Mesenchymal stem cell (in vitro differentiated cells and primary cell): ENCODE measurements around the gene SOX18.

Experiments used
- DNase-seq: peaks from one replicate; pipeline ENCODE4 v3.0.0-alpha.2; 2013
- H2AFZ ChIP-seq: one replicate; pipeline ENCODE4 v1.6.1; 2013; ENCODE audit warnings: low read depth, mild to moderate bottlenecking, control low read depth, inconsistent platforms, low read length, moderate library complexity
- H2AK5ac ChIP-seq: 2 replicates; pipeline ENCODE4 v1.6.1; 2013; ENCODE audit warnings: low read length, moderate library complexity, mild to moderate bottlenecking, inconsistent platforms; ENCODE audit not compliant: severe bottlenecking
- H2BK120ac ChIP-seq: one replicate; pipeline ENCODE4 v1.6.1; 2013; ENCODE audit warnings: low read depth, mild to moderate bottlenecking, inconsistent platforms, low read length, moderate library complexity
- H2BK12ac ChIP-seq, 2 experiments: one replicate each; pipeline ENCODE4 v1.6.1; 2013; ENCODE audit warnings: inconsistent platforms in 2 of 2, low read length in 2 of 2, mild to moderate bottlenecking in 2 of 2, moderate library complexity in 2 of 2, control low read depth in 1 of 2
- H2BK15ac ChIP-seq: one replicate; pipeline ENCODE4 v1.6.1; 2013; ENCODE audit warnings: mild to moderate bottlenecking, low read depth, inconsistent platforms; ENCODE audit not compliant: poor library complexity, severe bottlenecking
- H2BK5ac ChIP-seq: 2 replicates; pipeline ENCODE4 v1.6.1; 2013; ENCODE audit warnings: low read depth, mild to moderate bottlenecking, low read length, control low read depth, inconsistent platforms; ENCODE audit not compliant: poor library complexity, severe bottlenecking
- H3K14ac ChIP-seq, 2 experiments: one replicate each; pipeline ENCODE4 v1.6.1; 2013; ENCODE audit warnings: inconsistent platforms in 2 of 2, low read length in 2 of 2, control low read depth in 1 of 2, mild to moderate bottlenecking in 1 of 2, moderate library complexity in 1 of 2
- H3K18ac ChIP-seq, 2 experiments: one replicate each; pipeline ENCODE4 v1.6.1; 2013; ENCODE audit warnings: inconsistent platforms in 2 of 2, low read length in 2 of 2, control low read depth in 1 of 2, low read depth in 1 of 2, mild to moderate bottlenecking in 1 of 2
- H3K23ac ChIP-seq, 2 experiments: one replicate each; pipeline ENCODE4 v1.6.1; 2013; ENCODE audit warnings: inconsistent platforms in 2 of 2, low read length in 2 of 2, mild to moderate bottlenecking in 2 of 2, moderate library complexity in 2 of 2, control low read depth in 1 of 2
- H3K27ac ChIP-seq: 2 replicates; pipeline ENCODE4 v1.5.1; 2013; ENCODE audit warnings: mild to moderate bottlenecking, moderate library complexity, low read length, control low read depth, inconsistent platforms; ENCODE audit not compliant: poor library complexity, severe bottlenecking
- H3K27me3 ChIP-seq, 2 experiments: 2 replicates each; pipeline versions ENCODE4 v1.6.1 to v1.7.0; 2013; ENCODE audit warnings: low read length in 2 of 2, mild to moderate bottlenecking in 2 of 2, moderate library complexity in 2 of 2, control low read depth in 1 of 2, inconsistent platforms in 1 of 2; ENCODE audit not compliant: control insufficient read depth in 1 of 2, insufficient read depth in 1 of 2
- H3K36me3 ChIP-seq, 2 experiments: 2 replicates each; pipeline versions ENCODE4 v1.6.1 to v1.7.0; 2013; ENCODE audit warnings: low read length in 2 of 2, control low read depth in 1 of 2, inconsistent platforms in 1 of 2, low read depth in 1 of 2, mild to moderate bottlenecking in 1 of 2; ENCODE audit not compliant: insufficient read depth in 2 of 2, control insufficient read depth in 1 of 2
- H3K4ac ChIP-seq, 2 experiments: one replicate each; pipeline ENCODE4 v1.6.1; 2013; ENCODE audit warnings: inconsistent platforms in 2 of 2, low read length in 2 of 2, mild to moderate bottlenecking in 2 of 2, moderate library complexity in 2 of 2, control low read depth in 1 of 2, low read depth in 1 of 2
- H3K4me1 ChIP-seq: 2 replicates; pipeline ENCODE4 v1.6.1; 2013; ENCODE audit warnings: low read depth, low read length, control low read depth; ENCODE audit not compliant: control insufficient read depth, insufficient read depth
- H3K4me2 ChIP-seq: 2 replicates; pipeline ENCODE4 v1.6.1; 2013; ENCODE audit warnings: low read length, mild to moderate bottlenecking, inconsistent platforms; ENCODE audit not compliant: poor library complexity, severe bottlenecking
- H3K4me3 ChIP-seq, 2 experiments: 2 replicates each; pipeline versions ENCODE4 v1.5.1 to v1.7.0; 2013; ENCODE audit warnings: low read length in 2 of 2, mild to moderate bottlenecking in 2 of 2, control low read depth in 1 of 2, low read depth in 1 of 2; ENCODE audit not compliant: insufficient read depth in 1 of 2
- H3K79me1 ChIP-seq: replicated peaks from 2 replicates; pipeline ENCODE4 v1.6.1; 2013; ENCODE audit warnings: mild to moderate bottlenecking, control low read depth, low read length, inconsistent platforms; ENCODE audit not compliant: poor library complexity, severe bottlenecking
- H3K9ac ChIP-seq: 2 replicates; pipeline ENCODE4 v1.7.0; 2013; ENCODE audit warnings: mild to moderate bottlenecking, low read length, moderate library complexity
- H3K9me3 ChIP-seq: 2 replicates; pipeline ENCODE4 v1.7.0; 2013; ENCODE audit warnings: mild to moderate bottlenecking, low read length; ENCODE audit not compliant: control insufficient read depth
- H4K8ac ChIP-seq: one replicate; pipeline ENCODE4 v1.6.1; 2013; ENCODE audit warnings: inconsistent platforms, mild to moderate bottlenecking, low read length, moderate library complexity
- H4K91ac ChIP-seq: one replicate; pipeline ENCODE4 v1.6.1; 2013; ENCODE audit warnings: mild to moderate bottlenecking, low read length, inconsistent platforms
- WGBS: methylation state at CpG from one replicate; pipeline ENCODE4 v1.1.7; 2013; ENCODE audit warnings: mixed read lengths; 5-methylcytosine and 5-hydroxymethylcytosine counted together

Gene SOX18

DNA sequence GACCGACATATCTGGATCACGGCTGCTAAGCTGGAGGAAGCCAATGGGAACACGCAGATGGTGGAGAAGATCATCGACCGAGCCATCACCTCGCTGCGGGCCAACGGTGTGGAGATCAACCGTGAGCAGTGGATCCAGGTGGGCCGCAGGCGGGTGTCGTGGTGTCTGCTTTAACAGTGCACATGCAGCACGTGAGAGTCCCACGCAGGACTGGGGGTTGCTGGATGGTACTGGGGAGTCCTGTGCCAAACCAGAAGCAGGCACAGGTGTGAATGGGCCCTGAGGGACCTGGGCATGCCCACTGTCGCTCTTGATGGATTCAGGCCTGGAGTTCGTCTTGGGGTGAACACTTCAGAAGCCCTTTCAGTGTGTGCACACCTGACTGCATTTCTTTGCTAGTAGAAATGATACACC is 38.1 kb downstream of the SOX18 start:
- Histone ChIP-seq H2AFZ (no peak overlapping the region), H3K27ac (no peak overlapping the region), H3K36me3 (peaks cover 62 to 76% of the 10 kb centered on the region in 2 experiments), H3K27me3 (no peaks in the 10 kb centered on the region), H3K79me1 (peaks cover 33% of the 10 kb centered on the region), H3K4me3 (no peak overlapping the region), H2BK15ac (no peak overlapping the region), H3K9ac (no peak overlapping the region), H3K4me2 (no peak overlapping the region), H2BK12ac (no peak overlapping the region), H3K4me1 (peaks cover 17% of the 10 kb centered on the region), H3K14ac (no peak overlapping the region), H3K18ac (no peak overlapping the region), H3K4ac (no peak overlapping the region), H2BK120ac (no peak overlapping the region), H2BK5ac (no peak overlapping the region), H3K23ac (no peak overlapping the region), H4K91ac (no peak overlapping the region), H4K8ac (no peak overlapping the region), H2AK5ac (no peak overlapping the region), H3K9me3 (no peaks in the 10 kb centered on the region)
- 97% methylated on average over 16 of the region's 16 CpGs for WGBS
- DNase-seq, result no peak

DNA sequence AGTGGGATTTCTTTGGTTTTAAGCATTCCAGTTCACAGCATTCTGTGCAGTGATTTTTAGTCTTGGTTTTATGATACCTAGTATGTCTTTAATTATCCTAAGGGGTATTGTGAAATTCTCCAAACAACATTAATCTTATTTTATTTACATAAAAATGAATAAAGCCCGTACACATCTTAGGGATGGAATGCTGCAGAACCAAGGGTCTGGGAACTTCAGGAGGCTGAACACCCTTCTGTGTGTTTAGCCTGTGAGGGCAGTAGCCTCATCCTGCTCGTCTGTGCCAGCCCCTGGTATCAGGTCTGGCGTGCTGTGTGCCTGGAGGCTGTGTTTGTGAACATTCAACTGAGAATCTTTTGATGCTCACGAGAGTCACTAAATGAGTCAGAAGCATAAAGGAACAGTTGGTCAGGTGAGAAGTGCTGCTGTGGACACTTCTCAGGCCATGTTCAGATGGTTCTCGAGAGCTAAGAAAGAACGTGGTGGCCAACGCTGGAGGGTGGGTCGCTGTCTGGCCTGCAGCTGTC is 38.7 kb downstream of the SOX18 start:
- 94% methylated on average over 8 of the region's 8 CpGs for WGBS
- no peak overlapping the region for H2BK120ac ChIP-seq
- no peak overlapping the region for H3K4ac ChIP-seq
- H2BK5ac ChIP-seq, result no peak overlapping the region
- H3K9ac ChIP-seq, result no peak overlapping the region
- no peak overlapping the region for H2AFZ ChIP-seq
- no peak overlapping the region for H3K14ac ChIP-seq
- H2BK15ac ChIP-seq, result no peak overlapping the region
- no peak overlapping the region for H2BK12ac ChIP-seq
- peaks cover 63 to 76% of the 10 kb centered on the region in 2 experiments for H3K36me3 ChIP-seq
- H3K23ac ChIP-seq, result no peak overlapping the region
- no peak overlapping the region for H3K27ac ChIP-seq
- no peak overlapping the region for H3K4me3 ChIP-seq
- no peak overlapping the region for H2AK5ac ChIP-seq
- peaks cover 17% of the 10 kb centered on the region for H3K4me1 ChIP-seq
- DNase-seq, result no peak
- no peaks in the 10 kb centered on the region for H3K9me3 ChIP-seq
- H3K18ac ChIP-seq, result no peak overlapping the region
- H3K4me2 ChIP-seq, result no peak overlapping the region
- H3K79me1 ChIP-seq, result peaks cover 34% of the 10 kb centered on the region
- H3K27me3 ChIP-seq, result no peaks in the 10 kb centered on the region
- H4K8ac ChIP-seq, result no peak overlapping the region
- no peak overlapping the region for H4K91ac ChIP-seq

DNA sequence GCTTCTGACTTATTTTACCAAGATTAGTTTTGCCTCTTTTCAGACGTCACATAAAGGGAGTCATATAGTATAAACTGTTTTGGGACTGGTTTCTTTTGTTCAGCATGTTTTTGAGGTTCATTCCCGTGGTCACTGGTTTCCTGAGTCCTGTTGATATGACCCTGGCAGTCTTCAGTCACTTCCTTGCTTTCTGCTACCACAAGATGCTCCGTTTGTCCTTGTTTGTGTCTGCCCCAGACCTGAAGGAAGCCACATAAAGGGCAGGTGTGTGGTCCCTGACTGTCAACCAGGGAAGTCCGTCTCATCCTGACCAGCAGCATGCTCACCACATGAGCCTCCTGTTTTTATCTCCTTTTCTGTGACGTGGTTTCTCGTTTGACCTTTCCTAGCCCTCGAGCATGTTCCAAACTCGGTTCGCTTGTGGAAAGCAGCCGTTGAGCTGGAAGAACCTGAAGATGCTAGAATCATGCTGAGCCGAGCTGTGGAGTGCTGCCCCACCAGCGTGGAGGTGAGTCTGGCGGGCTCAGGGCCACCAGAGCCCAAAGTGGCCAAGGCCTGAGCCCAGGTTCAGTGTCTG is 39.5 kb downstream of the SOX18 start:
- no peak overlapping the region for H4K8ac ChIP-seq
- H3K4me3 ChIP-seq, result no peak overlapping the region
- no peaks in the 10 kb centered on the region for H3K27me3 ChIP-seq
- H3K18ac ChIP-seq, result no peak overlapping the region
- no peaks in the 10 kb centered on the region for H3K9me3 ChIP-seq
- no peak overlapping the region for H2AK5ac ChIP-seq
- no peak overlapping the region for H3K4me2 ChIP-seq
- no peak overlapping the region for H2BK120ac ChIP-seq
- H3K79me1 ChIP-seq, result peaks cover 31% of the 10 kb centered on the region
- WGBS, result 96% methylated on average over 13 of the region's 13 CpGs
- H2AFZ ChIP-seq, result no peak overlapping the region
- no peak overlapping the region for H3K23ac ChIP-seq
- H2BK5ac ChIP-seq, result no peak overlapping the region
- H2BK12ac ChIP-seq, result no peak overlapping the region
- no peak overlapping the region for H3K4ac ChIP-seq
- peaks cover 66 to 76% of the 10 kb centered on the region in 2 experiments for H3K36me3 ChIP-seq
- no peak for DNase-seq
- H3K9ac ChIP-seq, result no peak overlapping the region
- no peak overlapping the region for H2BK15ac ChIP-seq
- no peak overlapping the region for H3K14ac ChIP-seq
- no peak overlapping the region for H3K27ac ChIP-seq
- no peak overlapping the region for H4K91ac ChIP-seq
- peaks cover 17% of the 10 kb centered on the region for H3K4me1 ChIP-seq

DNA sequence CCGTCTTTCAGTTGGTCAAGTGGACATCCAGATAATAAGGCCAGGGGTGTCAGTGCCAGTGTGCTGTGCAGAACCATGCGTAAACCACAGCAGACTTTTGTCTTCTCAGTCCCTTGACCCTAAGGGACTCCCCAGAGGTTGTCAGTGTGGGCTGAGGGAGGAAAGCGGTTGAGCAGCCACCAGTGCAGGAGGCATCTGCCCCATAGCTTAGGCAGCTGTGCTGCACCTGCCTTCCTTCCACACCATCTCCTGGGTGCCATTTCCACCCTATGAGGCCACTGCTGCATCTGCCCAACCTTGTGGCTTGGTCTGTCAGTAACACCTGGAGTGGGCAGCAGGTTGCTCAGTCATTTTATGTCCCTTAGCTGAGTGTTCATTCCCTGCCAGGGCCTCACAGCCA is 42.5 kb downstream of the SOX18 start:
- H3K9ac ChIP-seq, result no peak overlapping the region
- no peak overlapping the region for H2AK5ac ChIP-seq
- H3K23ac ChIP-seq, result no peak overlapping the region
- no peak overlapping the region for H3K14ac ChIP-seq
- H3K27me3 ChIP-seq, result no peaks in the 10 kb centered on the region
- H2BK15ac ChIP-seq, result no peak overlapping the region
- no peaks in the 10 kb centered on the region for H3K9me3 ChIP-seq
- peaks cover 38% of the 10 kb centered on the region for H3K79me1 ChIP-seq
- peaks cover 76 to 80% of the 10 kb centered on the region in 2 experiments for H3K36me3 ChIP-seq
- no peak overlapping the region for H2BK120ac ChIP-seq
- no peak overlapping the region for H2AFZ ChIP-seq
- H2BK5ac ChIP-seq, result no peak overlapping the region
- no peak overlapping the region for H3K4me3 ChIP-seq
- H4K8ac ChIP-seq, result no peak overlapping the region
- H2BK12ac ChIP-seq, result no peak overlapping the region
- H3K27ac ChIP-seq, result no peak overlapping the region
- peaks cover 19% of the 10 kb centered on the region for H3K4me1 ChIP-seq
- no peak overlapping the region for H3K4me2 ChIP-seq
- no peak for DNase-seq
- 98% methylated on average over 3 of the region's 3 CpGs for WGBS
- H3K18ac ChIP-seq, result no peak overlapping the region
- peak overlapping the region; percentile 7 for H4K91ac ChIP-seq
- H3K4ac ChIP-seq, result no peak overlapping the region
